PC-9 (cell line): ENCODE results near the gene ACSL1.

ENCODE experiments used
- EZH2 ChIP-seq: fragments of 200-600 bp; sonication (generic); IDR thresholded peaks from 2 replicates; pipeline ENCODE4 v1.8.0; 2017; ENCODE audit warnings: antibody characterized with exemption, low read depth
- TF ChIP-seq, protein P1 (sequence below): fragments of 200-600 bp; sonication (generic); conservative IDR thresholded peaks from 2 replicates; pipeline ENCODE4 v1.6.1; 2017; ENCODE audit warnings: mixed run types, antibody characterized with exemption, mild to moderate bottlenecking, moderate library complexity

DNA sequence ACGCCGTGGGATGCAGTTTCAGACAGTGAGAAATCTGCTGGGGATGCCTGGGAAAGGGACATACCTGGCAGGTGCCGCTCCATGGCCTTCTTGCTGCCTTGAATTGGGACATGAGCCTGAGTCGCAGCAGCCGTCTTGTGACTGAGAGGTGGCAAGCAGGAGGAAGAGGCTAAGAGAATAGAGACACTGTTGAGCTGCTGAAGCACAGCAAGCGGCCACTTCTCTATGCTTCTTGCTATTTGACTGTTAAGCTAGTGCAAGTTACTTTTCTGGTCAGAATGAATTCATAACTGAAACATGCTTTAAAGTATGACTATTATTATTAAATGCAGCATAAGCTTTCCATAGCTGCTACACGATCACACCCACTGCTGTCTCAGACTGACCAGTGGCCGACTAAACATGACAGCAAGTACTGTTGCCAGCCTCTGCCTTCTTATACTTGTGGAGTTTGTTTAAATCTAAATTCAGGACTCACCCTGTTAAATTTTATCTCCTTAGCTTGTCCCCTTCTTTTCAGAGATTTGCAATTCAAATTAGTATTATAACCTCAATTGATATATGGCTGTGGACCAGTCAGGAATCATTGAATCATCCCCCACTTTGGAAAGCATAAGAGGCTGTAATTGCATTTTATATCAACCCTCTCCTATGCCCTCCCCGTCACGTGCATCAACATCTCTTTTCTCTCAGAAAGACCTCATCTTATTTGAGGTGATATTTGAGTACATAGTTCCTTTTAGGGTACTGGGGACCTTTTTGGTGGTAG, 24.8 kb upstream of the ACSL1 start:
- no peak for TF ChIP-seq EZH2
- TF ChIP-seq, protein P1, sequence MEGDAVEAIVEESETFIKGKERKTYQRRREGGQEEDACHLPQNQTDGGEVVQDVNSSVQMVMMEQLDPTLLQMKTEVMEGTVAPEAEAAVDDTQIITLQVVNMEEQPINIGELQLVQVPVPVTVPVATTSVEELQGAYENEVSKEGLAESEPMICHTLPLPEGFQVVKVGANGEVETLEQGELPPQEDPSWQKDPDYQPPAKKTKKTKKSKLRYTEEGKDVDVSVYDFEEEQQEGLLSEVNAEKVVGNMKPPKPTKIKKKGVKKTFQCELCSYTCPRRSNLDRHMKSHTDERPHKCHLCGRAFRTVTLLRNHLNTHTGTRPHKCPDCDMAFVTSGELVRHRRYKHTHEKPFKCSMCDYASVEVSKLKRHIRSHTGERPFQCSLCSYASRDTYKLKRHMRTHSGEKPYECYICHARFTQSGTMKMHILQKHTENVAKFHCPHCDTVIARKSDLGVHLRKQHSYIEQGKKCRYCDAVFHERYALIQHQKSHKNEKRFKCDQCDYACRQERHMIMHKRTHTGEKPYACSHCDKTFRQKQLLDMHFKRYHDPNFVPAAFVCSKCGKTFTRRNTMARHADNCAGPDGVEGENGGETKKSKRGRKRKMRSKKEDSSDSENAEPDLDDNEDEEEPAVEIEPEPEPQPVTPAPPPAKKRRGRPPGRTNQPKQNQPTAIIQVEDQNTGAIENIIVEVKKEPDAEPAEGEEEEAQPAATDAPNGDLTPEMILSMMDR, result no peak
